DOHH2 (cell line): Measurements from ENCODE around the gene FGD4.

Source experiments
- H3F3A ChIP-seq: fragments of 200-600 bp; sonication (generic), shearing (Covaris generic); 2 replicates; pipeline ENCODE4 v1.6.0; 2016; ENCODE audit warnings: antibody characterized with exemption, mild to moderate bottlenecking; ENCODE audit not compliant: control insufficient read depth, insufficient read depth
- H3K27ac ChIP-seq: fragments of 200-600 bp; sonication (generic); 2 replicates; pipeline ENCODE4 v1.5.1; 2014; ENCODE audit warnings: low read depth, mild to moderate bottlenecking, low read length, moderate library complexity
- H3K27me3 ChIP-seq: fragments of 200-600 bp; sonication (generic); 2 replicates; pipeline ENCODE4 v1.6.1; 2014; ENCODE audit warnings: mild to moderate bottlenecking, low read length, mixed read lengths; ENCODE audit not compliant: control insufficient read depth
- H3K36me3 ChIP-seq: fragments of 200-600 bp; sonication (generic); 2 replicates; pipeline ENCODE4 v1.6.1; 2014; ENCODE audit warnings: mild to moderate bottlenecking, low read length, moderate library complexity, mixed read lengths; ENCODE audit not compliant: control insufficient read depth
- H3K4me1 ChIP-seq: fragments of 200-600 bp; sonication (generic); 2 replicates; pipeline ENCODE4 v1.6.1; 2014; ENCODE audit warnings: mild to moderate bottlenecking, low read length, mixed read lengths; ENCODE audit not compliant: control insufficient read depth
- H3K4me2 ChIP-seq: fragments of 200-600 bp; sonication (generic); 2 replicates; pipeline ENCODE4 v1.6.0; 2014; ENCODE audit warnings: mild to moderate bottlenecking, low read length, moderate library complexity
- H3K4me3 ChIP-seq: fragments of 200-600 bp; sonication (generic); 2 replicates; pipeline ENCODE4 v1.5.1; 2014; ENCODE audit warnings: mild to moderate bottlenecking, low read length, mixed read lengths
- H3K79me2 ChIP-seq: fragments of 200-600 bp; sonication (generic); 2 replicates; pipeline ENCODE4 v1.6.1; 2014; ENCODE audit warnings: mild to moderate bottlenecking, low read length, mixed read lengths; ENCODE audit not compliant: control insufficient read depth
- H3K9me2 ChIP-seq: fragments of 200-600 bp; sonication (generic); replicated peaks from 2 replicates; pipeline ENCODE4 v1.6.1; 2014; ENCODE audit warnings: mild to moderate bottlenecking, low read length, mixed read lengths; ENCODE audit not compliant: control insufficient read depth
- H3K9me3 ChIP-seq: fragments of 200-600 bp; sonication (generic); 2 replicates; pipeline ENCODE4 v1.6.1; 2014; ENCODE audit warnings: antibody characterized with exemption, low read length, mixed read lengths; ENCODE audit not compliant: control insufficient read depth, insufficient read depth
- H4K20me1 ChIP-seq: fragments of 200-600 bp; sonication (generic); 2 replicates; pipeline ENCODE4 v1.6.0; 2014; ENCODE audit warnings: low read depth, mild to moderate bottlenecking, antibody characterized with exemption, low read length, moderate library complexity; ENCODE audit not compliant: control insufficient read depth, insufficient read depth
- CTCF ChIP-seq: fragments of 200-600 bp; sonication (generic); IDR thresholded peaks from one replicate; pipeline ENCODE4 v1.5.1; 2014; ENCODE audit warnings: antibody characterized with exemption, mild to moderate bottlenecking, low read depth, low read length; ENCODE audit not compliant: poor library complexity, severe bottlenecking
- EZH2phosphoT487 ChIP-seq: fragments of 200-600 bp; sonication (generic); IDR thresholded peaks from 2 replicates; pipeline ENCODE4 v1.6.1; 2017; ENCODE audit warnings: borderline replicate concordance, mild to moderate bottlenecking, antibody characterized with exemption, low read length, moderate library complexity, mixed read lengths

Gene FGD4

GRCh38 chr12:32615441-32615840 is 216.1 kb downstream of the FGD4 start:
- Histone ChIP-seq H3F3A (no peaks in the 10 kb centered on the region), H3K4me2 (no peak overlapping the region), H3K79me2 (no peaks in the 10 kb centered on the region), H3K36me3 (peaks cover 22% of the 10 kb centered on the region), H3K4me3 (no peak overlapping the region), H3K27me3 (no peaks in the 10 kb centered on the region), H4K20me1 (no peaks in the 10 kb centered on the region), H3K9me3 (no peaks in the 10 kb centered on the region), H3K9me2 (no peaks in the 10 kb centered on the region), H3K27ac (no peak overlapping the region), H3K4me1 (no peaks in the 10 kb centered on the region)
- no peak for TF ChIP-seq CTCF
- no peak for TF ChIP-seq EZH2phosphoT487

- TF ChIP-seq CTCF (no peak), EZH2phosphoT487 (no peak)
- H3K27me3 ChIP-seq = no peaks in the 10 kb centered on the region
- no peaks in the 10 kb centered on the region for H3K79me2 ChIP-seq
- no peaks in the 10 kb centered on the region for H3K4me1 ChIP-seq
- H4K20me1 ChIP-seq = no peaks in the 10 kb centered on the region
- no peaks in the 10 kb centered on the region for H3F3A ChIP-seq
- no peaks in the 10 kb centered on the region for H3K9me2 ChIP-seq
- no peak overlapping the region for H3K4me2 ChIP-seq
- no peak overlapping the region for H3K27ac ChIP-seq
- H3K36me3 ChIP-seq = peaks cover 14% of the 10 kb centered on the region; the same call in 1 of the 2 replicates
- H3K4me3 ChIP-seq = no peak overlapping the region
- no peaks in the 10 kb centered on the region for H3K9me3 ChIP-seq
Observed at GRCh38 chr12:32617534-32617933, 218.2 kb downstream of the FGD4 start.

GRCh38 chr12:32618115-32618514 is 218.8 kb downstream of the FGD4 start:
- H3K4me2 ChIP-seq = no peak overlapping the region
- no peak overlapping the region for H3K4me3 ChIP-seq
- H3K36me3 ChIP-seq = peaks cover 14% of the 10 kb centered on the region; the same call in 1 of the 2 replicates
- H3F3A ChIP-seq = no peaks in the 10 kb centered on the region
- no peak overlapping the region for H3K27ac ChIP-seq
- H4K20me1 ChIP-seq = no peaks in the 10 kb centered on the region
- no peaks in the 10 kb centered on the region for H3K9me2 ChIP-seq
- no peaks in the 10 kb centered on the region for H3K9me3 ChIP-seq
- H3K27me3 ChIP-seq = no peaks in the 10 kb centered on the region
- TF ChIP-seq EZH2phosphoT487 (no peak), CTCF (no peak)
- H3K79me2 ChIP-seq = no peaks in the 10 kb centered on the region
- H3K4me1 ChIP-seq = no peaks in the 10 kb centered on the region

- TF ChIP-seq CTCF (no peak), EZH2phosphoT487 (no peak)
- H3F3A ChIP-seq = no peaks in the 10 kb centered on the region
- H3K4me1 ChIP-seq = no peaks in the 10 kb centered on the region
- H3K79me2 ChIP-seq = no peaks in the 10 kb centered on the region
- no peak overlapping the region for H3K4me2 ChIP-seq
- H3K36me3 ChIP-seq = peaks cover 21% of the 10 kb centered on the region
- H3K4me3 ChIP-seq = no peak overlapping the region
- H3K27ac ChIP-seq = no peak overlapping the region
- no peaks in the 10 kb centered on the region for H3K27me3 ChIP-seq
- H3K9me3 ChIP-seq = no peaks in the 10 kb centered on the region
- H3K9me2 ChIP-seq = no peaks in the 10 kb centered on the region
- no peaks in the 10 kb centered on the region for H4K20me1 ChIP-seq
Observed at GRCh38 chr12:32627976-32628375, 228.6 kb downstream of the FGD4 start.
